Lower leg skin (tissue), 4 donors: ENCODE data around the gene EPSTI1. TPM values are rescaled to one million over a fixed set of nuclear protein-coding genes. Genes with fewer than 3 reads are reported as not detected.
"Not testable (repeated sequence)": the region's sequence is repeated elsewhere in the genome, so short reads cannot be mapped to it uniquely, and the experiment has no call there.

Experiments used
- DNase-seq, 2 donors: peaks; one replicate each; pipeline ENCODE4 v3.0.0-alpha.2; 2019; ENCODE audit warnings: low spot score in 2 of 2
- H3K4me3 ChIP-seq: fragments of 200-600 bp; sonication (generic); 2 replicates; pipeline ENCODE4 v1.5.1; 2017; ENCODE audit warnings: mild to moderate bottlenecking, low read depth; ENCODE audit not compliant: poor library complexity, severe bottlenecking
- CTCF ChIP-seq, 3 donors: fragments of 450-650 bp; IDR thresholded peaks; one replicate each; pipeline ENCODE4 v1.5.1; 2016; ENCODE audit warnings: antibody characterized with exemption in 3 of 3, mild to moderate bottlenecking in 3 of 3, moderate library complexity in 2 of 3
- POLR2A ChIP-seq, 2 donors: fragments of 450-650 bp; IDR thresholded peaks; one replicate each; pipeline ENCODE4 v1.6.1; 2016 to 2017; ENCODE audit warnings: antibody characterized with exemption in 2 of 2, mild to moderate bottlenecking in 1 of 2, moderate library complexity in 1 of 2
- WGBS, 2 donors: methylation state at CpG; one replicate each; pipeline ENCODE4 v1.1.5; 2018; 5-methylcytosine and 5-hydroxymethylcytosine counted together
- intact Hi-C: fragments of 100-400 bp; cut with DNase I; formaldehyde crosslinking; loops from one replicate; pipeline ENCODE4 v1.15.0; 2023; ENCODE audit warnings: low total_unique reads
- total RNA-seq, 4 donors: library from RNA; depleted of rRNA; stranded (reverse); fragments of >200 nt; gene quantifications; one replicate each; pipeline ENCODE4 v1.1.0, GENCODE V29; 2016

EPSTI1 gene
- total RNA-seq, 4 donors from 2014 or later = 0.79 to 4.8 (median 0.91) TPM; not detected in 1

DNA sequence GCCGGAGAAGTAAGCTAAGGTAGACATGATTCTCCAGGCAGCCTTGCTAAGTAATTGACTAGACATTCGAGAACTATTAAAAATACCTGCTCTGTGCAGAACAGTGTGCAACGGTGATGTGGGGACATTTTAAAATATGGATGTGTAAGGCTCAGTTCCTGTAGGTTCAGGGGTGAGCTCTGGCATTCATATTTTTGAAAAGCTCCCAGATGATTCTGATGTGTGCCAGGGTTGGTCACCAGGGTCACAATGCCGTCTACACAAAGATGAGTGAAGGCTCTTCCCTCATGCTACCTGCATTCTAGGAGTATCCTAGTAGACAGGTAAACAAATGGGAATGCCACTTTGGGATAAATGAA is 702 bp upstream of the EPSTI1 start:
- WGBS, 2 donors = 56 to 68% methylated on average over 4 of the region's 4 CpGs
- no peak overlapping the region for H3K4me3 ChIP-seq
- DNase-seq = no peak
- intact Hi-C loops = no loop called here
- TF ChIP-seq POLR2A (IDR thresholded peaks at IDR 0.05) = no peak
- TF ChIP-seq CTCF (IDR thresholded peaks at IDR 0.05) = no peak

DNA sequence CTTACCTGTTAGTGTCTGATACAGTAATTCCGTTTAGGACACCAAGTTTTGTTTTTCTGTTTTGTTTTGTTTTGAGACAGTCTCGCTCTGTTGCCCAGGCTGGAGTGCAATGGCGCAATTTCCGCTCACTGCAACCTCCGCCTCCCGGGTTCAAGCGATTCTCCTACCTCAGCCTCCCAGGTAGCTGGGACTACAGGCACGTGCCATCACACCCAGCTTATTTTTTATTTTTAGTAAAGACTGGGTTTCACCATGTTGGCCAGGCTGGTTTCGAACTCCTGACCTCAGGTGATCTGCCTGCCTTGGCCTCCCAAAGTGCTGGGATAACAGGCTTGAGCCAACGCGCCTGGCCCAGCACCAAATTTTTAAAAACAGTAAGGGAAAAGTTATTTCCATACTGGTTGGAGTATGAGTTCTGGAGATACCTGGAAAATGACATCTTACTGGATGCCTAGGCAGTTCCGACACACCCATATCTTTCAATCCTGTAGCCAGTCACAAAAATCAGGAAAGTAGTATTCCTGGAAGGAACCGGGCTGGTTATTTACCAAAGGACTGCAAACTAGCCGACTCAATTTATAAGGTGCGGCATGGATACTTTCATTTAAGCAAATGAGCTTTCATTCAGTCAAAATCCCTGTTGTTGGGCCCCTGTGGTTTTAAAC is 676 bp downstream of the EPSTI1 start:
- 59 to 66% methylated on average over 15 of the region's 15 CpGs for WGBS, 2 donors
- H3K4me3 ChIP-seq = peak overlapping the region; percentile 51
- DNase-seq, intact Hi-C loops: not testable (repeated sequence)

DNA sequence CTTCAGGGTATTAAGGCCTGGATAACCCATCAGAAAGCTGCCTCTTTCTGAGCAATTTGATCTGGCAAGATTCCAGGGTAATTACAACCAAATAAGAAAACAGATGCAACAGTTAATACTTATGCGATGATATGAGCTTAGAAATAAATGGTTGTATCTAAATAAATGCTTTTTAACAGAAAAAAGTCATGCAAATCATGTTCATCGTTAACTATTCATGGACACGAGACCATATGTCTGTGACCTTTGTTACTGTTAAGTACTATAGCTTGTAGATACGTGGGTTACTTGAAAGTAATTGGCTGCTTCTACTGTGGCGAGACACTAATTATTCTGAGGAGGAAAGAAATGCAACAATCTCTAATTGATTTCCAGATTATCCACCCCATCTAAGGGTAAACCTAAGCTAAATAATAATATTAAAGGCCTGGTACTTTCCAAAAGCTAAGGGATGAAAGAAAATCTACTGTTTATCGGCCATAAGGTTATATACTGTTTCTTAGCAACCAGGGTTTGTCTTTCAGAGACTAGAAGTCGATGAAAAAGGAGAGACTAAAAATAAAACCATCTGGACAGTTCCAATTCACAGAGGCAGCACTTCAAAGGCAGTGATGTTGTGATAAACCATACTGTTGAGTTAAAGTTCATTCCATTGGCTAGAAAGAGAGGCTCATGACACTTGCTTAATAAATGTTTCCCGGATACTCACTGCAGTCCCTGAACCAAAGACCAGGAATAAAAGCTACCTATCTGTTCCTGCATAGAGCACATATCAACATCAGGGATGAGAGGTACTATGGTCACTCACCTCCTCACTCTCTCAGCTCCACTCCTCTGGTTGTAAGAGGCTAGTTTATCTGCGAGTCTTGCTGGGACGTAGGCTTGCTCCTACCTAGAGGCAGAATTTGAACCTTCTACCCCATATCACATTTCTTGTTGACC is 1.5 kb downstream of the EPSTI1 start:
- DNase-seq = no peak
- intact Hi-C loops = no loop called here
- no peak for TF ChIP-seq POLR2A (IDR thresholded peaks at IDR 0.05)
- no peak for TF ChIP-seq CTCF (IDR thresholded peaks at IDR 0.05)
- 70 to 75% methylated on average over 10 of the region's 10 CpGs for WGBS, 2 donors
- H3K4me3 ChIP-seq = no peak overlapping the region

DNA sequence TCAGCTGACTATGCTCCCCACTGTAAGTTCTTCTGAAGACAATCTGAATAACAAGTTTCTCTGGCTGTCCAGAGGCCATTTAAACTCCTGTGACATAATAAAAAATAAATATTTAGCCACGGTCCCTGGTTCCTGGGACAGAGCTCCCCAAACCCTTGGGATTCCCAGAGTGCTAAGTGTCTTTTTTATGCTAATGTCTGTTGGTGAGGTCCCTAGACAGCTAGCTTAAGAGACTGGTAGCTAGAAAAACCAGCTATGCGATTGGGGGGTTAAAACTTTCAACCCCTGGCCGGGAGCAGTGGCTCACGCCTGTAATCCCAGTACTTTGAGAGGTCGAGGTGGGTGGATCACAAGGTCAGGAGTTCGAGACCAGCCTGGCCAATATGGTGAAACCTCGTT is 5.9 kb downstream of the EPSTI1 start:
- H3K4me3 ChIP-seq = no peak overlapping the region
- TF ChIP-seq POLR2A (IDR thresholded peaks at IDR 0.05) (no peak), CTCF (IDR thresholded peaks at IDR 0.05) (no peak)
- 62 to 73% methylated on average over 7 of the region's 7 CpGs for WGBS, 2 donors
- intact Hi-C loops = no loop called here
- no peak for DNase-seq

- TF ChIP-seq CTCF (IDR thresholded peaks at IDR 0.05) = no peak
- no peak for TF ChIP-seq POLR2A (IDR thresholded peaks at IDR 0.05)
- DNase-seq = peak in 1 of 2 donors; percentile 25
- intact Hi-C loops = no loop called here
- no peak overlapping the region for H3K4me3 ChIP-seq
- 35 to 50% methylated on average over 8 of the region's 8 CpGs for WGBS, 2 donors
Measured at GRCh38 chr13:42985312-42986175, 6.5 kb downstream of the EPSTI1 start.
